G401 (cell line): ENCODE measurements around the gene ABTB2. TPM values are rescaled to one million over a fixed set of nuclear protein-coding genes. Genes with fewer than 3 reads are reported as not detected.

Experiments used
- DNase-seq: peaks from one replicate; pipeline ENCODE4 v3.0.0-alpha.2; 2015; ENCODE audit warnings: low spot score
- in situ Hi-C: cut with HindIII; loops from 2 replicates; pipeline ENCODE4 v1.10.0; 2016; ENCODE audit warnings: low sequenced_read_pairs, mixed read lengths
- total RNA-seq: library from RNA; depleted of rRNA; stranded (reverse); fragments of >200 nt; shearing (Covaris generic); gene quantifications from 2 replicates; pipeline ENCODE4 v1.2.3, GENCODE V29; 2014

ABTB2 gene
- total RNA-seq, 1 experiment from 2014 or later = 2.9 TPM

DNA sequence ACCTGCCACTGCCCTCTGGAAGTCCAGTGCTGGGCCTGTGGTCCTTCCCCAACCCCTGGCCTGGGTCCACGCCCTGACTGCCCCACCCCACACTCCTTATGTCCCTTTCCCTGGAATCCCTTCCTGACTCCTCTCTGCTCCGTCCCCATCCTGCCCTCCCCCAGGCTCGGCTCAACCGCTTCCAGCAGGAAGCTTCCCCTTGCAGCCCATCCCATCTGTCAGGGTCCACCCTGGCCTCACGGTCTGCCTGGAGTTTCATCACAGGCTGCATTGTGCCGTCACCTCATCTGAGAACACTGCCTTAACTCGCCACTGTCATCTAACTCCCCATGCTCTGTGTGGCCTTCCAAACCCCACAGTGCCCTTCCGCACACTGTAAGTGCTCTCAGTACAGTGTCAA lies 188.1 kb downstream of the ABTB2 start:
- in situ Hi-C loops = no loop called here
- no peak for DNase-seq

DNA sequence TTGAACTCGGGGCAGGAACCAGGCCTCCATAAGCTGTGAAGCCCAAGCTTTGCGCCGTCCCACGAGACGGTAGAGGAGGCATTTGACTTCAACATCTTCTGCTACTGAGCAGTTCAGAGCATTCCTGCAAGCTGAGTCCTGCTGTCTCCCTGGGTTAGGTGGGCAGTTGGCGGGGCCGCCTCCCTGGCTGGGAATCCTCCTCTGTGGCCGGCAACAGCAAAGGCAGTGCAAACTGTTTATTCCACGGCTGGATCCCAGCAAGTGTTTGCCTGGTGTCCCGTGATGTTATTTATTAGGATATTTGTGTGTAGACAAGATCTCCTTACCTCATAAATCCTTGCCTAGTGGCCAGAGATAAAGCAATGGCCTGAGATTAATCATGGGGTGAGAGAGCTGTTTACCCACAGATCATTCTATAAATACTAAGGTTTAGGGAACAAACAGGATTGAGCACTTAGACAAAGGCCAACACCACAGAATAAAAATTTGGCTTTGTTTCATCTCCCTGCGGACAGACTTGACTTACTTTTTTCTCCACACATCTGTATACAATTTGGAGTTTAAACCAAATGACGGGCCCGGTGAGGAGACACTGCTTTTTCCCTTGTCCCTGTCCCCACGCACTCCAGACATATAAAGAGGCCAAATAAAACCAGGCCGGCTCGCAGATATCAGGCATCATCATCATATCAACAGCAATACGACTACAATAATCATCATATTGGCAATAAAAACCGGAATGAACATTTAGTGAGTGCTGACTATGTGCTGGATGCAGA lies 189.0 kb downstream of the ABTB2 start:
- DNase-seq = no peak
- in situ Hi-C loops = no loop called here

DNA sequence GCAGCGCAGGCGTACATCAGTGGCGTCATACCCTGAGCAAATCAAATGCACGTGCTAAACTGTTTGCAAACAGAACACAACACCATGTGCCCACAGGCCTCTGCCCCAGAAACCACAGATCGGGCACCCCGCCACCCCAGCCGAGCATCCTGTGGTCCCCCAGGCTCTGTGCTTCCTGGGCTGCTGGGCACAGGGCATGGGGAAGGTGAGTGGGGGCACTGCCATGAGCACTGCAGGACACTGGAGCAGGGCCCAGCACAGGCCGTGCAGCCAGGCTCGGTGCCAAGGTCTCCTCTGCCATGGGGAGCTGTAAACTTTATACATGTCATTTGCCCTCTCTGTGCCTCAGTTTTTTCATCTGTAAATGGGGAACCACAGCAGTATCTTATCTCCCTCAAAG lies 189.8 kb downstream of the ABTB2 start:
- no peak for DNase-seq
- in situ Hi-C loops = no loop called here

DNA sequence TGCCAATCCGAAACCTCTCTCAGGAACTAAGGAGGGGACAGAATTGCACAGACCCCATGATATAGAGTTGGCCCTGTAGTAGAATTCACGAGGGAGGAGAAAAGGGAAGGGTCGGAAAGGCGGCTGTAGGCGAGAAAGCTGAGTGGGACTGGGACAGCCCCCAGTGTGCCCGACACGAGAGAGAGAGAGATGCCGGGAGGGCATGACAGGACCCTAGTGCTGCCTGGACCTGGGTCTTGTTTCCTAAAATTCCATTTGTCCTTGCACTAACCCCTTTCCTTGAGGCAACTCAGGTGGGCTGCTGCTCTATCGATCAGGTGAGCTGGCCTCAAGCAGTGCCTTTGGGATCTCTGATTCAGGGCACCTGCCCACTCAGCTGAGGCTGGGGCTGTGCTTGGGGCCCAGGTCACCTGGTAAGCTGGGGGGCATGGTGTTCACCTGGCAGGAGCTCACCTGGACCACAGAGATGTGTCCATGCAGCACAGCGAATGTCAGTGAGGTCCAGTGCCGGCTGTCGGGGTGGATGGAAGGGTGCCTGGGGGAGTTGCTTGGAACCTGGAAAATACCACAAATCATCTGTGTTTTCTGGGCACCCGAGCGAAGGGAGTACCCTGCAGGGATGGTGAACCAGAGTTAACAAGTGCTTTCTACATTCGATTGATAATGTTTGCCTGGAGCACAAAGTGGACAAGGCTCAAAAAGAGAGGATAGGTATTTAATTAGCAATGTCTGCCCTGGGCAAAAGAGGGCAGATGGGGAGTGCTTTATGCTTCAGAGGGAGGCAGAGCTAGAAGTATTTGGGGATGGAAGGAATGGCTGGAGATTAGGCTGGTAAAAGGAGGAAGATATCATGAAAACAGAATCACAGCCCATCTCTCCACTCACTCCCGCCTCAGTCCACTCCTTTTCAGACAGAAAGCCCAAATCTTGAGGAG lies 190.7 kb downstream of the ABTB2 start:
- no peak for DNase-seq
- in situ Hi-C loops = no loop called here

DNA sequence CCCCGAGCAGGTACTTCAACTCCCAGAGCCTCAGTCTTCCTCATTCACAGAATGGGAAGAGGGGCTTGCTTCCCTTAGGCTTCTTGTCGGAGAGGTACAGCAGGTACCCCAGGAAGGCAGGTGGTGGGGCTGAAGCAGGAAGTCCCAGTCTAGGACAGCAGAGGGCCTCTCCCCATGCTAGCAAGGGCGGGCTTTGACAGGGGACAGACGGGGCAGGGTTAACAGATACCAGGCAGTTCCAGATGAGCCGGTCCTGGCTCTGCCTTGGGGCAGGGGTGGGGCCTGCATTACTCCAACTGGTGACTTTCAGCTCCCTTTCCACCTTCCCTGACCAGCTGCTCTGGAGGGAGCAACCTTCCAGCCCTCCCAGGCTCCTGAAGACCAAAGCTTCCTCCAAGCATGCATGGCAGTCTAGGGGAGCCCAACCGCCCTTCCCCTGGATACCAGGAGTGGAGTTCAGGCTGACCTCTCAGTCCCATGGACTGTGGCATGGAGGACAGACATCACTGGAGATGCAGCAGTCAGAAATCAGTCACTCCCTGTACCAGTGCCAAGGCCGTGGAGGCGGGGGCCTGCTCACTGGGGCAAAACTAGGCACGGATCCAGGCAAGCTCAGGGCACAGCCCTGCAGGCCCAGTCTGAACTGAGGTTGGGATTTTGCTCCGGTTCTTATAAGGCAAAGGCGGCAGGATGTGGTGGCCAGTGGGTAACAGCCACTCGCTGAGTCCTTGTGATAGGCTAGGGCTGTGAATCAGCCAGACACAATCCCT lies 191.8 kb downstream of the ABTB2 start:
- in situ Hi-C loops = no loop called here
- no peak for DNase-seq

DNA sequence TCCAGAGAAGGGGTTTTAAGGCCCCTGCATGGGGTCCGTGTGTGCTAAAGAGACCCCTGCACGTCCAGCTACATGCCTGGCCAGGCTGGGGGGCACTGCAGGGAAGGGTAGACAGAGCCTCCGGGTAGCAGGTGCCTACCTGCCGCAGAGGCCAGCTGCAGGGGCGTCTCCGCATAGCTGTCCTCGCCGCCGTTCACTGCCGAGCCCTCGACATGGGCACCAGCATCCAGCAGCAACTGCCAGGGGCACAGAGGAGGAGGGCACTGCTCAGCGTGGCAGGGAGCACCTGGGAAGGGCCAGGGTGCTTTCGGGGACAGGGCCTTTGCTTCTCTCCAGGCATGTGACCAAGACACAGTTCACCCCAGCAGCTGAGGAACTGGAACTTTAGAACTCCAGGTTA lies 192.7 kb downstream of the ABTB2 start:
- no peak for DNase-seq
- in situ Hi-C loops = no loop called here

DNA sequence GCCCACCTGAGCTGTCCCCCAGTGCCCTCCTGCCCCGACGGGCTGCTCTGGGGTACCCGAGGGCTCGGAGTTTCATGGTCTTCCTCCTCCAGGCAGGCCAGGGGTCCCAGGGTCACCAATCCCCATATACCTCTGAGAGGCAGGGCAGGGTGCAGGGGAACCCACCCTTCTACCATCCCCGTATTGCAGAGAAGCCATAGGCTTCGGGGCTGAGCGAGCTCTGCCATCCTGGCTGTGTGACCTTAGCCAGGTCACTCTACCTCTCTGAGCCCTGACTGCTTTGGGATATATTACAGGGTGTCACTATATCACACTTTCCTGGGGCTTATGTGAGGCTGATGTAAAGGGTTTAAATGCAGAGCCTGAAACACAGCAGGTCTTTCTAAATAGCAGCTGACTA lies 195.0 kb downstream of the ABTB2 start:
- no peak for DNase-seq
- in situ Hi-C loops = no loop called here

DNA sequence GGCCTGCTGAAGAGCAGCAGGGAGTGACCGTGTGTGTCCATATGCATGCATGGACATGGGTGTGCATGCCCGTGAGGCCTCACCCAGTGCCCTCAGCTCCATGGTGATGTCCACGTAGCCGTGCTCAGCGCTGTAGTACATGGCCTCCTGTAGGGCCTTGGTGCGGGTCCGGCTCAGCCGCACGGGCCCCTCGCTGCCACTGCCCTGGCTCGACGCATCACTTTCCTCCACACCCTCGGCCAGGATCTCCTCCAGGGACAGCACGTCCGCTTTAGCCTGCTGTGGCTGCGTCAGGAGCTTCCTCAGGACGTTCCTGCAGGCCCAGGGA lies 195.4 kb downstream of the ABTB2 start:
- in situ Hi-C loops = no loop called here
- no peak for DNase-seq

DNA sequence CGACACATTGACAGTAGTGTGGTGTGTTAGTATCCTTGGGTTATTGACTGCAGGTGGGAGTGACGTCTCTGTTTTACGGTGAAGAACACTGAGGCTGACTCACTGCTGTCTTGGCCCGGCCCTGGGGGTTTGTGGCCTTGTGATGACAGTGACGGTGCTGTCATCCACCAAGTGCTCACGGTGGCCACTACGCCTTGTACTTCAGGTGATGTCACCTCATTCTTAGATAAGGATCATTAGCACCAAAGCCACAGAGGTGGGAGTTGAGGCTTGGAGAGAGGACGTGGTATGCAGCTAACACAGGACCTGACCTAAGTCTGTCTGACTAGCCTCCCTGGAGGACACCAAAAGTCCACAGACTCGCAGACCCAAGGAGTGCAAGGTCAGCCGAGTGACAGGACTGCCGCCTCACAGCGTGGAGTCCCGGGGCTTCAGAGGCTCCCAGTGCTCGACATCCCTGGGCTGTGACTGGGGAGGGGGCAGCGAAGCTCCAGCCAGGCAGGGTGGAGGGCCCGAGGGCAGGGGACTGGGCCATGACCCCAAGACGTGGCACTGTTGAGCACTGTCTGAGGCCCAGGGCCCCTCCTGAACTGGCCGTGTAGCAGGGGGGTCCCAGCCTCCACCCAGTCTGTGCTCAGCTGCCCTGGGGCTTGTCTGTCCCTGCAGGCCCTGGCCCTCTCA lies 195.9 kb downstream of the ABTB2 start:
- in situ Hi-C loops = no loop called here
- no peak for DNase-seq

DNA sequence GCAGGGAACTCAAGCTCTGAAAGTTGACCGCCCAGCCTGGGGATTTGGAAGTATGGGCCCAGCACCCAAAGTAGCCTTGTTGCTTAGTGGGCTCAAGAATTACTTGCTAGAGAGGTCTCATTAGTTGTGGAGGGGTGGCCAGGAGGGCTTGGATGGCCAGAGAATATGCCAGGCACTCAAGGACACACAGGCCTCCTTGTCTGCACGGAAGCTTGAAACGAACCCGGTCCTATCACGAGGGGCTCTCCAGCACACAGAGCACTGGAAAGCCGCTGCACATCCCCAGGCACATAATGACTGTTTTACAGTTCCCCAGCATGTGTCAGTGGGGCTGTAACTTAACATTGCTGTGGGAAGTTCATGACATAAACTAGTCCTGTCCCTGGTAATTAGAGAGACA lies 196.4 kb downstream of the ABTB2 start:
- DNase-seq = no peak
- in situ Hi-C loops = no loop called here

DNA sequence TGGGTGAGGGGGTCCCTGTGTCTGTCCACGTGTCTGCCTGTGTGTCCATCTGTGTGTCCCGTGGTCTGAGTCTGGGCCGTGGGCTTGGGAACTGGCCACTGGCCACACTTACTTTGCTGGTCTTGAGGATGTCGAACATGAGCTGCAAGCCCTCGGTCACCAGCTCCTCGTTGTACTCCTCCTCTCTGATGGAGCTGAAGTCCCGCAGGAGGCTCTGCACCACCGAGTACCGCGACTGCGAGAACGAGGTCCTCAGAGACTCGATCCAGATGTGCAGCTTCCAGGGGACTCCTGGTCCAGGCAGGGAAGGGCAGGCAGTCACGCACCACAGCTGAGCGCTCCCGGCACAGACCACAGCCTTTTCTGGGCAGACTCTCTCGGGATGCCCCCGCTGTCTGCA lies 197.0 kb downstream of the ABTB2 start:
- in situ Hi-C loops = no loop called here
- DNase-seq = no peak

DNA sequence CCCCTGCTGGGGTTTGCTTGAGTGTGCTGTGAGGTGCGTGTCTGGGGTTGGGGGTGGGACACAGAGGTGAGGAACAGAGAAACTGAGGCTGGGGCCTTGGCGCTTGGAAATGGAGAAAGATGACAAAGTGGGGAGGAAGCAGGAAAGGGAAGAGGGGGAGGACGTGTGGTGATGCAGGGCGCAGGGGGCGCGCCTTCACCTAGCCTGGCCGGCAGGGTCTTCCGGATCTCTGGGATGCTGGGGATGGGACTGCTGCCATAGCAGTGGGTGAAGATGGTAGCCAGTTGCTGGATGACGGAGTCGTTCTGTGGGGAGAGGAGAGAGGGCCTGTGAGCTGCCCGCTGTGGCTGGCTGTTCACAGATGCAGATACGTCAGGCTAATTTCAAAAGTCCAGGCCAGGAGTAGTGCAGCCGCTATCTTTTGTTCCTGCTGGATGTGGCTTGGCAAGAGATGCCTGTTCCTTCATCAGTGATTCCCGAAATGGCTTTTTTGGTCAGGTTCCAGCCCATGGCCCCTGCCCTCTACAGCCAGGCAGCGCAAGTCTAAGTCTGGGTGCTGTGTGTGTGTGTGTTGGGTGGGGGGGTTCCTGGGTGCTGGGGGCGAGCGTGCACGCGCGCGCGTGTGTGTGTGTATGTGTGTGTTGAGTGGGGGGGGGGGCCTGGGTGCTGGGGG lies 197.6 kb downstream of the ABTB2 start:
- no peak for DNase-seq
- in situ Hi-C loops = no loop called here

DNA sequence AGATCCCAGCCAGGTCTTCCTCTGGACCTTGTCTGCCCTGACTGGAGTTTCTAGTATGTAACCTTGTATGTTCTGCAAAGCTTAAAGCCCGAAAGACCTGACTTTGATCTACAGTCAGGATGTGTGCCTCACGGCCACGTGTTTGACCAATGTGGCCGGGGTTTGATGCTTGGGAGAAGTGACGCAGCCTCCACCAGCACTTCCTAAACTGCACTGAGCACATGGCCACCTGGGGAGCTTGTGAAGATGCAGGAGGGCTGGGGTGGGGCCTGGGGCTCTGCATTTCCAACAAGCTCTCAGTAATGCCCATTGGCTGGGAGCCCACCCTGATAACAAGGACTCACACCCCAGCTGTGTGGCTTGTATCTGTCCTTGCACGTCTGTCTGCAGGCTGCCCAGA lies 199.1 kb downstream of the ABTB2 start:
- in situ Hi-C loops = no loop called here
- DNase-seq = no peak

DNA sequence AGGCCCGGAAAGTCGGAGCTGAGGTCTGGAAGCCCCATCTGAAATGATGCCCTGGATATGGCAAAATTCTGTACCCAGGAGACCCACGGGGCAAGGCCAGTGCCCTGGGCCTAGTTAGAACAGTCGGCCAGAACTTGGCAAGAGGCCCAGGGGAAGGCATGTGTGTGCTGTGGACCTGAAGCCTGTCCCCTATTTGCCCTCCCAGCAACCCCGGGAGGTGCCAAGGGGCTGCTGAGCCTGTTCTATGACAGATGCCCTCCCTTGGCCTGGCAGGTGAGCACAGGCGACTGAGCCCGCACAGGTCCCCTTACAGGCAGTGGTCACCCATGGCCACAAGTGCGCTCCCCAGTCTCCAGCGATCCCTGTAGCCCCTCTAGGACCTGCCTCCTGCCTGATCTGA lies 200.6 kb downstream of the ABTB2 start:
- in situ Hi-C loops = no loop called here
- no peak for DNase-seq

DNA sequence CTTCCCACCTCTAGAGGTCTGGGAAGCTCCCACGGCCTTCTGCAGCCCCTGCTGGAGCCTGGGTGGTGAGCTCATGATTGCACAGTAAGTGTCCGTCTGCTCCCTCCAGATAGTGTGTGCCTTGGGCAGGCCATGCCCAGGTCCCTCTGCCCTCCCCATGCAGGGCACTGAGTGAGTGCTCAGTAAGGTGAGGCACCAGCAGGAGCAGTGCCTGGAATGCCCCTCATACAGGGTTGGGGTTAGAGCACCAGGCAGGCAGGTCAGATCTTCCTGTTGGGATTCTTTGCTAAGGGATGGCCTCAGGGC lies 202.1 kb downstream of the ABTB2 start:
- in situ Hi-C loops = no loop called here
- no peak for DNase-seq

DNA sequence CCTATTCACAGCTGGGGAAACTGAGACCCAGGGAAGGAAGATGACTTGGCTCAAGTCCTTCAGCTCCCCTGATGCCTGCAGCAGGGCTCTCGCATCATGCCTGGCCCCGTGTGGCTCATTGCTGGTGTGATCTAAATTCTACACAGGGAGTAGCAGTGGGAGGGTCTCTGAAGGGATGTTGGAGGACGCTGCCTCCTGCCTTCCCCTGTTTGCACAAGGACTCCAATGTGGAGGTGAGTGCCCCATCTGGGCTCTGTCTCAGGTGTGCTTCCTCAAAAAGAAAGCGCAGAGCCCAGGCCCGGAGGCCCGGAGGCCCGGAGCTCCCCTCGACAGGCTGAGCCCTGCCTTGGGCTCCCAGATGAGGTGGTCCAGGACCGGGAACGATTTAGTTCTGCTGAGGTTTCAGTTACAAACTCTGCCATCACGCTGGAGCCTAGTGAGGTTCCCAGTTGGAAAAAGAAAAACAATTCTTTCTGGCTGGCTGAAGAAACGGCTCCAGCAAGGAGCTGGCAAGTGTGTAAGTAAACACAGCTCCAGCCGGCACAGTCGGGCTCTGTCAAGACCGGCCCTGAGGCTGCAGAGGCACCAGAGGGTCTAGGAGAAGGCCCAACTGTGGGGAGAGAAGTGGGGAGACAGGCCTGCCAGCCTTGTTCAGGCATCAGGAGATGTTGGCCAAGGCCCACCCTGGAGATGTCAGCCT lies 202.6 kb downstream of the ABTB2 start:
- peak; percentile 51 for DNase-seq

DNA sequence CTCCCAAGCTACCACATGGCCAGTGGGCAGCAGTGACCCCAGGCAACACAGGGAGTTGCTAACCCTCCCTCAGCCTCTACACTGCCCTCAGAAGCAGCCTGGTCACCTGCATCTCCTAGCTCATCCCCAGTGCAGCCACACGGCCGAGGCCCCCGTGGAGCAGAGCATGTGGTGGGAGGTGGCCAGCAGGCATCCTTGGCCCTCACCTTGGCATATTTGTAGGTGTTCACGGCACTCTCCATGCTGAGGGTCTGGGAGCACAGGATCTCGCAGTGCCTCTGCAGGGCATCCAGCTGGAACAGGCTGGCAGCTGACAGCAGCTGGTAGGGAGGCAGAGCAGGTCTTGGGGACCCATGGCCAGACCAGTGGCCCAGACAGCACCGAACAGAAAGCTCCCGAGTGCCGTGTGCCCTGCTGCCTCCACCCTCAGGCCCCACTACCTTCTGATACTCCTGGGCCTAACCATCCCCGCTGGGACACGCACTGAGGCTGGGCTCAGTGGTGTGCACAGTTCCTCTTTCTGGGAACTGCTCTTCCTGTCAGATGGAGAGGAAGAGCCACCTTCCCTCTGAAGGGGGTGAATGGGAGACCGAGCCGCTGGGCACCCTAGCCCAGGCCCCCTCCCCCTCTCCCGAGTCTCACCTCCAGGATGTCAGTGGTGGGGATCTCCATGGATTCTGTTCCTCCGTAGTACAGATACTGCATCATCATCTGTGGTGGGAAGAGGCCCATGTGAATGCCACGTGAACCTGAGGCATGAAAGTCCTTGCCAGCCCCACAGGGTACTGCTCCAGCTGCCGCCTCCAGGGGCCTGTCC lies 203.5 kb downstream of the ABTB2 start:
- no peak for DNase-seq
- in situ Hi-C loops = no loop called here

More for the DNA sequence above, 202.6 kb downstream of the ABTB2 start:
- in situ Hi-C loops = no loop called here
